ENCODE results near the gene SMPD3. TPM values are rescaled to one million over a fixed set of nuclear protein-coding genes. Genes with fewer than 3 reads are reported as not detected.

The SMPD3 gene
- total RNA-seq, 1 donor from 2014 or later: 0.16 TPM

- no peak for DNase-seq
- TF ChIP-seq, protein P1, sequence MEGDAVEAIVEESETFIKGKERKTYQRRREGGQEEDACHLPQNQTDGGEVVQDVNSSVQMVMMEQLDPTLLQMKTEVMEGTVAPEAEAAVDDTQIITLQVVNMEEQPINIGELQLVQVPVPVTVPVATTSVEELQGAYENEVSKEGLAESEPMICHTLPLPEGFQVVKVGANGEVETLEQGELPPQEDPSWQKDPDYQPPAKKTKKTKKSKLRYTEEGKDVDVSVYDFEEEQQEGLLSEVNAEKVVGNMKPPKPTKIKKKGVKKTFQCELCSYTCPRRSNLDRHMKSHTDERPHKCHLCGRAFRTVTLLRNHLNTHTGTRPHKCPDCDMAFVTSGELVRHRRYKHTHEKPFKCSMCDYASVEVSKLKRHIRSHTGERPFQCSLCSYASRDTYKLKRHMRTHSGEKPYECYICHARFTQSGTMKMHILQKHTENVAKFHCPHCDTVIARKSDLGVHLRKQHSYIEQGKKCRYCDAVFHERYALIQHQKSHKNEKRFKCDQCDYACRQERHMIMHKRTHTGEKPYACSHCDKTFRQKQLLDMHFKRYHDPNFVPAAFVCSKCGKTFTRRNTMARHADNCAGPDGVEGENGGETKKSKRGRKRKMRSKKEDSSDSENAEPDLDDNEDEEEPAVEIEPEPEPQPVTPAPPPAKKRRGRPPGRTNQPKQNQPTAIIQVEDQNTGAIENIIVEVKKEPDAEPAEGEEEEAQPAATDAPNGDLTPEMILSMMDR (IDR thresholded peaks at IDR 0.05; ENCODE audit: borderline replicate concordance): no peak
- H3K27ac ChIP-seq (replicated peaks): no peak overlapping the region
- H3K9me3 ChIP-seq (replicated peaks): no peaks in the 10 kb centered on the region
- no peaks in the 10 kb centered on the region for H3K27me3 ChIP-seq (ENCODE audit: low read depth)
- intact Hi-C loops (cut with micrococcal nuclease): no loop called here
- no peaks in the 10 kb centered on the region for H3K4me1 ChIP-seq
- no peak overlapping the region for H3K4me3 ChIP-seq
- no peaks in the 10 kb centered on the region for H3K36me3 ChIP-seq
Observed at GRCh38 chr16:68387301-68387700, 61.0 kb downstream of the SMPD3 start.

DNA sequence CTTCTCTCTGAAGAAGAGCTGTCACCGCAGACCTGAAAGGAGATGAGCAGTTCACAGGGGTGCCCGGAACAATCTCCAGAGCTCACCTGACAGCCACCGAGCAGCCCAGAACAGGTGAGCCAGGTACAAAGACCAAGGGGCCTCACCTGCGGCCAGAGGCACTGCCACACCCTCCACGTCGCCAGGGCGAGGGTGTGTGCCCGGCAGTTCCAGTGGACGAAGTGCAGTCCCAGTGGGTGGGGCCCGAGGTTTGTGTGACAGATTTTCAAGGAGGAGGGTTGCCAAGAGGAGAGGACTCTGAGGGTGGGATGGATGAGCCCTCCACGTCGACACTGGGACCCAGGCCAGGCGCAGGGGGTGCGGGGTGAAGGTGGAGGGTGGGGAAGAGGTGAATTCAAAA is 61.7 kb downstream of the SMPD3 start:
- no peak for DNase-seq
- H3K4me3 ChIP-seq: no peak overlapping the region
- H3K27ac ChIP-seq (replicated peaks): no peak overlapping the region

DNA sequence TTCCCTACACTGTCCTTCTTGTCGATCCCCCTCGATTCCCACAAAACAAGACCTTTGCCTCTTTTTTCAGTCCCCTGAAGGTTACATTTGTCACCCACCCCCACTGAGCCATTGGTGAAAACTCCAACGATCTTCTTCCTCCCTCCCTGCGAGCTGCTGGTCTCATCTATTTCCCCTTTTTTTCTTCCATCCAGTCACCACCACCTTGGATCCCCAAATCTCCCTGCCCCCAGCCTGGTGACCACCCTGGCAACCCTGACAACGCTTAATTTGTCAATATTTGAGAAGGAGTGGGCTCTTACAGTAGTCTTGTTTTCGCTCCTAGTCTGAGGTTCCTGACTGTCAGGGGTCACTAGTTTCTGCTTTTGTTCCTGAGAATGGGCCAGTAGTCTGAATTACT is 62.9 kb downstream of the SMPD3 start:
- TF ChIP-seq, protein P1 (IDR thresholded peaks at IDR 0.05; ENCODE audit: borderline replicate concordance): no peak
- Histone ChIP-seq H3K27me3 (ENCODE audit: low read depth) (no peaks in the 10 kb centered on the region), H3K36me3 (no peaks in the 10 kb centered on the region), H3K4me3 (no peak overlapping the region), H3K9me3 (replicated peaks) (no peaks in the 10 kb centered on the region), H3K4me1 (no peaks in the 10 kb centered on the region), H3K27ac (replicated peaks) (no peak overlapping the region)
- intact Hi-C loops (cut with micrococcal nuclease): no loop called here
- DNase-seq: no peak

More for the DNA sequence above, 61.7 kb downstream of the SMPD3 start:
- intact Hi-C loops (cut with micrococcal nuclease): no loop called here
- H3K36me3 ChIP-seq: no peaks in the 10 kb centered on the region
- no peaks in the 10 kb centered on the region for H3K9me3 ChIP-seq (replicated peaks)
- TF ChIP-seq, protein P1 (IDR thresholded peaks at IDR 0.05; ENCODE audit: borderline replicate concordance): no peak
- no peaks in the 10 kb centered on the region for H3K4me1 ChIP-seq
- no peaks in the 10 kb centered on the region for H3K27me3 ChIP-seq (ENCODE audit: low read depth)

GRCh38 chr16:68384288-68385161 is 63.8 kb downstream of the SMPD3 start:
- Histone ChIP-seq H3K27me3 (ENCODE audit: low read depth) (no peaks in the 10 kb centered on the region), H3K4me1 (no peaks in the 10 kb centered on the region), H3K36me3 (no peaks in the 10 kb centered on the region), H3K4me3 (no peak overlapping the region), H3K27ac (replicated peaks) (no peak overlapping the region), H3K9me3 (replicated peaks) (no peaks in the 10 kb centered on the region)
- intact Hi-C loops (cut with micrococcal nuclease): no loop called here
- TF ChIP-seq, protein P1 (IDR thresholded peaks at IDR 0.05; ENCODE audit: borderline replicate concordance): no peak
- no peak for DNase-seq

DNA sequence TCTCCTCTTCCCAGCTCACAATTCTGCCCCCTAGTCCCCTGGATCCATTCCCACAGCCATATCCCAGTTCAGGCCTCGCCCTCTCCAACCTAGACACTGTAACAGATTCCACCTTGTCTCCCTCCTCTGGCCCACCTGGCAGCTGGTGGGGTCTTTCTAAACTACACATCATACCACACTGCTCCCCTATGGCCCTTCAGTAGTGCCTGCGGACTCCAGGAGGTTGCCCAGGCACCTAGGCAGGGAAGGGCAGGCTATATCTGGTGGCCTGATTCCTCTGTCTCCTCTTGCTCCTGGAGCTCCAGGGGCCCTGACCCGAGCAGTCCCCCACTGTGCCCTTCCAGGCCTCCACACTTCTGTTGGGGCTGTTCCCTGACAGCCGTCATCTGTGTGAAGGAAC is 64.5 kb downstream of the SMPD3 start:
- Histone ChIP-seq H3K27me3 (ENCODE audit: low read depth) (no peaks in the 10 kb centered on the region), H3K4me3 (no peak overlapping the region), H3K27ac (replicated peaks) (no peak overlapping the region), H3K4me1 (no peaks in the 10 kb centered on the region), H3K9me3 (replicated peaks) (no peaks in the 10 kb centered on the region), H3K36me3 (no peaks in the 10 kb centered on the region)
- TF ChIP-seq, protein P1 (IDR thresholded peaks at IDR 0.05; ENCODE audit: borderline replicate concordance): no peak
- DNase-seq: no peak
- intact Hi-C loops (cut with micrococcal nuclease): no loop called here
